GM12891 (cell line): ENCODE results near the gene DPH6.

ENCODE experiments used
- POLR2A ChIP-seq: IDR thresholded peaks from 2 replicates; pipeline ENCODE4 v1.6.1; 2011; ENCODE audit warnings: low read depth, low read length, control low read depth
- POLR2AphosphoS5 ChIP-seq: IDR thresholded peaks from 2 replicates; pipeline ENCODE4 v1.6.1; 2011; ENCODE audit warnings: low read depth, low read length, control low read depth
- POU2F2 ChIP-seq: IDR thresholded peaks from 2 replicates; pipeline ENCODE4 v1.6.1; 2011; ENCODE audit warnings: low read depth, mild to moderate bottlenecking, control low read depth, low read length, moderate library complexity
- SPI1 ChIP-seq: IDR thresholded peaks from 2 replicates; pipeline ENCODE4 v1.6.1; 2011; ENCODE audit warnings: low read depth, low read length, control low read depth
- TAF1 ChIP-seq: IDR thresholded peaks from 2 replicates; pipeline ENCODE4 v1.6.1; 2011; ENCODE audit warnings: low read depth, low read length, control low read depth

DNA sequence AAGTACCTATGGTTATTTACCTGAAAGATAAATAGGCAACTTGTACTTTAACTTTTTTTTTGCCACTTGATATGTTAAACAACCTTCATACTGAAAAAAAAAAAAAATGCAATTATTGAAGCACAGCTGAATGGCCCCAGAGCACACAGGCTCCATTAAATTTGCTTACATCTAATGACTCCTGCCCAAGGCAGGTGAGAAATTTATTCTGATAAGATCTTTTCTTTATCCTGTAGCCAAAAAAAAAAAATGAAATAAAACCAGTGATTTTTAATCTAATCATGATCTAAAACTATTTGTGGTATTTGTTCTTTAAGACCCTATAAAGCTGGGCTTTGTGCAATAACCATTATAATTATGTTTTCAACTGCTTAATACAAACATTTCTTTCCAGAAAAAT, 115.7 kb downstream of the DPH6 start:
- TF ChIP-seq POLR2AphosphoS5 (no peak), POLR2A (no peak), POU2F2 (no peak), TAF1 (no peak), SPI1 (no peak)
